HEK293 (cell line): ENCODE measurements around the gene BCKDHA.

Experiments
- CTCF ChIA-PET: fragments of 350-600 bp; formaldehyde crosslinking; extraction: SDS; loops from one replicate; lab custom pipeline; 2021; ENCODE audit warnings: antibody characterized with exemption; lab: Yijun Ruan, JAX
- POLR2A ChIA-PET: fragments of 300-600 bp; formaldehyde crosslinking; extraction: SDS; loops from one replicate; lab custom pipeline; 2020; ENCODE audit warnings: antibody characterized with exemption, inconsistent platforms; lab: Yijun Ruan, JAX
- H3K27ac ChIP-seq: fragments of 200-500 bp; sonication (Bioruptor generic); 2 replicates; pipeline ENCODE4 v1.5.1; 2014; ENCODE audit warnings: low read depth, low read length, control low read depth, inconsistent platforms; ENCODE audit errors: extremely low read depth
- H3K36me3 ChIP-seq, 2 experiments: fragments of 200-500 bp in 1 of 2; sonication (Bioruptor generic) in 1 of 2; 1 replicate in 1 of 2; 2 replicates in 1 of 2; pipeline ENCODE4 v1.5.1; 2014 to 2017; ENCODE audit warnings: inconsistent platforms in 2 of 2, low read length in 2 of 2; ENCODE audit not compliant: control insufficient read depth in 2 of 2, insufficient read depth in 1 of 2
- H3K4me1 ChIP-seq: fragments of 200-500 bp; sonication (Bioruptor generic); 2 replicates; pipeline ENCODE4 v1.5.1; 2014; ENCODE audit warnings: mild to moderate bottlenecking, low read length, inconsistent platforms; ENCODE audit not compliant: control insufficient read depth, insufficient read depth
- H3K4me3 ChIP-seq: 2 replicates; pipeline ENCODE4 v1.5.1; 2011; ENCODE audit warnings: low read depth, mild to moderate bottlenecking, control low read depth, low read length, moderate library complexity
- H3K9me3 ChIP-seq: fragments of 200-500 bp; sonication (Bioruptor generic); 2 replicates; pipeline ENCODE4 v1.5.1; 2014; ENCODE audit warnings: low read depth, low read length, inconsistent platforms; ENCODE audit not compliant: control insufficient read depth, insufficient read depth
- BCL6B ChIP-seq: fragments of 450-650 bp; formaldehyde crosslinking; IDR thresholded peaks from 2 replicates; pipeline ENCODE4 v1.5.1; 2017; ENCODE audit warnings: missing biosample characterization, missing genetic modification characterization
- KLF9 ChIP-seq: fragments of 450-650 bp; formaldehyde crosslinking; IDR thresholded peaks from 2 replicates; pipeline ENCODE4 v1.5.1; 2016; ENCODE audit warnings: missing biosample characterization, missing genetic modification characterization, low read depth
- PRDM10 ChIP-seq: fragments of 450-650 bp; formaldehyde crosslinking; IDR thresholded peaks from 2 replicates; pipeline ENCODE4 v1.5.1; 2016; ENCODE audit warnings: missing biosample characterization, missing genetic modification characterization
- TSHZ1 ChIP-seq: fragments of 450-650 bp; formaldehyde crosslinking; IDR thresholded peaks from 2 replicates; pipeline ENCODE4 v1.5.1; 2016; ENCODE audit warnings: missing biosample characterization, missing genetic modification characterization, borderline replicate concordance
- YY1 ChIP-seq: fragments of 450-650 bp; formaldehyde crosslinking; IDR thresholded peaks from 2 replicates; pipeline ENCODE4 v1.5.1; 2018; ENCODE audit warnings: missing biosample characterization, missing genetic modification characterization
- ZBTB11 ChIP-seq: fragments of 450-650 bp; formaldehyde crosslinking; conservative IDR thresholded peaks from 2 replicates; pipeline ENCODE4 v1.5.1; 2016; ENCODE audit warnings: low read depth, missing biosample characterization, missing genetic modification characterization
- ZBTB20 ChIP-seq: fragments of 450-650 bp; formaldehyde crosslinking; IDR thresholded peaks from 2 replicates; pipeline ENCODE4 v1.5.1; 2016; ENCODE audit warnings: missing biosample characterization, missing genetic modification characterization
- ZBTB48 ChIP-seq: fragments of 450-650 bp; formaldehyde crosslinking; IDR thresholded peaks from 2 replicates; pipeline ENCODE4 v1.5.1; 2016; ENCODE audit warnings: missing biosample characterization, missing genetic modification characterization
- ZNF175 ChIP-seq: fragments of 450-650 bp; formaldehyde crosslinking; IDR thresholded peaks from 2 replicates; pipeline ENCODE4 v1.5.1; 2016; ENCODE audit warnings: missing biosample characterization, missing genetic modification characterization
- ZNF202 ChIP-seq: fragments of 450-650 bp; formaldehyde crosslinking; IDR thresholded peaks from 2 replicates; pipeline ENCODE4 v1.5.1; 2016; ENCODE audit warnings: missing biosample characterization, missing genetic modification characterization, borderline replicate concordance
- ZNF23 ChIP-seq: fragments of 450-650 bp; formaldehyde crosslinking; IDR thresholded peaks from 2 replicates; pipeline ENCODE4 v1.5.1; 2016; ENCODE audit warnings: missing biosample characterization, missing genetic modification characterization, borderline replicate concordance
- ZNF26 ChIP-seq: fragments of 450-650 bp; formaldehyde crosslinking; IDR thresholded peaks from 2 replicates; pipeline ENCODE4 v1.5.1; 2016; ENCODE audit warnings: missing biosample characterization, missing genetic modification characterization
- ZNF473 ChIP-seq: fragments of 450-650 bp; formaldehyde crosslinking; IDR thresholded peaks from 2 replicates; pipeline ENCODE4 v1.5.1; 2017; ENCODE audit warnings: missing biosample characterization, missing genetic modification characterization
- ZNF549 ChIP-seq: fragments of 450-650 bp; IDR thresholded peaks from 2 replicates; pipeline ENCODE4 v1.5.1; 2018; ENCODE audit warnings: missing biosample characterization, missing genetic modification characterization, mild to moderate bottlenecking, inconsistent platforms, moderate library complexity
- ZNF560 ChIP-seq: fragments of 450-650 bp; formaldehyde crosslinking; IDR thresholded peaks from 2 replicates; pipeline ENCODE4 v1.5.1; 2017; ENCODE audit warnings: missing biosample characterization, missing genetic modification characterization, borderline replicate concordance
- ZNF571 ChIP-seq: fragments of 450-650 bp; formaldehyde crosslinking; IDR thresholded peaks from 2 replicates; pipeline ENCODE4 v1.5.0; 2017; ENCODE audit warnings: missing biosample characterization, missing genetic modification characterization
- ZNF626 ChIP-seq: fragments of 450-650 bp; sonication (Bioruptor Pico); formaldehyde crosslinking; IDR thresholded peaks from 2 replicates; pipeline ENCODE4 v1.5.1; 2018; ENCODE audit warnings: missing biosample characterization, missing genetic modification characterization, inconsistent platforms
- ZNF639 ChIP-seq: fragments of 450-650 bp; formaldehyde crosslinking; IDR thresholded peaks from 2 replicates; pipeline ENCODE4 v1.5.1; 2016; ENCODE audit warnings: missing biosample characterization, missing genetic modification characterization
- ZNF837 ChIP-seq: fragments of 450-650 bp; formaldehyde crosslinking; IDR thresholded peaks from 2 replicates; pipeline ENCODE4 v1.5.1; 2016; ENCODE audit warnings: missing biosample characterization, missing genetic modification characterization
- ZSCAN30 ChIP-seq: fragments of 450-650 bp; IDR thresholded peaks from 2 replicates; pipeline ENCODE4 v1.5.1; 2018; ENCODE audit warnings: missing biosample characterization, mild to moderate bottlenecking, missing genetic modification characterization, moderate library complexity

The BCKDHA gene

GRCh38 chr19:41457241-41457640, 59.6 kb downstream of the BCKDHA start:
- TF ChIP-seq ZNF639 (tag by site-specific recombination) (no peak), ZSCAN30 (tag by site-specific recombination) (no peak), ZBTB48 (tag by site-specific recombination) (no peak), ZNF202 (tag by site-specific recombination) (no peak), PRDM10 (tag by site-specific recombination) (no peak), ZBTB20 (no peak), ZNF626 (tag by site-specific recombination) (no peak), BCL6B (tag by site-specific recombination) (no peak), ZNF571 (tag by site-specific recombination) (no peak), ZNF473 (tag by site-specific recombination) (no peak), ZNF549 (no peak)
- CTCF ChIA-PET, result interaction anchor here (0.6 to 3.0 kb wide), 7 partner anchors 8 to 1274 kb away, joined by 3 to 24 read pairs (median 3); no protein-coding TSS in a partner anchor
- POLR2A ChIA-PET, result no interaction called here

GRCh38 chr19:41462497-41462896, 64.9 kb downstream of the BCKDHA start:
- CTCF ChIA-PET, result interaction anchor here (0.6 kb wide), 1 partner anchor 24 kb away, joined by 3 read pairs; no protein-coding TSS in a partner anchor
- no peak overlapping the region for H3K27ac ChIP-seq
- no peaks in the 10 kb centered on the region for H3K36me3 ChIP-seq
- no peaks in the 10 kb centered on the region for H3K9me3 ChIP-seq
- POLR2A ChIA-PET, result no interaction called here
- no peaks in the 10 kb centered on the region for H3K4me1 ChIP-seq
- H3K4me3 ChIP-seq, result no peak overlapping the region
- TF ChIP-seq ZNF175, result no peak
- no peak for TF ChIP-seq TSHZ1 (tag by site-specific recombination)
- TF ChIP-seq KLF9 (tag by site-specific recombination), result no peak
- TF ChIP-seq ZNF26 (tag by site-specific recombination), result no peak
- TF ChIP-seq ZNF23, result no peak
- no peak for TF ChIP-seq YY1 (tag by site-specific recombination)
- TF ChIP-seq ZBTB11 (tag by site-specific recombination), result no peak
- no peak for TF ChIP-seq ZNF560 (tag by site-specific recombination)
- TF ChIP-seq ZNF837, result no peak

More at GRCh38 chr19:41457241-41457640, 59.6 kb downstream of the BCKDHA start:
- H3K27ac ChIP-seq, result no peak overlapping the region
- H3K36me3 ChIP-seq, result no peaks in the 10 kb centered on the region
- no peaks in the 10 kb centered on the region for H3K4me1 ChIP-seq
- H3K4me3 ChIP-seq, result no peak overlapping the region
- H3K9me3 ChIP-seq, result 0 out of 2 replicates have a peak, but pooled peaks cover 2% of the 10 kb centered on the region
